ENCODE data around the gene IGSF9B.
"Not testable (repeated sequence)": the region's sequence is repeated elsewhere in the genome, so short reads cannot be mapped to it uniquely, and the experiment has no call there.

IGSF9B gene, protein sequence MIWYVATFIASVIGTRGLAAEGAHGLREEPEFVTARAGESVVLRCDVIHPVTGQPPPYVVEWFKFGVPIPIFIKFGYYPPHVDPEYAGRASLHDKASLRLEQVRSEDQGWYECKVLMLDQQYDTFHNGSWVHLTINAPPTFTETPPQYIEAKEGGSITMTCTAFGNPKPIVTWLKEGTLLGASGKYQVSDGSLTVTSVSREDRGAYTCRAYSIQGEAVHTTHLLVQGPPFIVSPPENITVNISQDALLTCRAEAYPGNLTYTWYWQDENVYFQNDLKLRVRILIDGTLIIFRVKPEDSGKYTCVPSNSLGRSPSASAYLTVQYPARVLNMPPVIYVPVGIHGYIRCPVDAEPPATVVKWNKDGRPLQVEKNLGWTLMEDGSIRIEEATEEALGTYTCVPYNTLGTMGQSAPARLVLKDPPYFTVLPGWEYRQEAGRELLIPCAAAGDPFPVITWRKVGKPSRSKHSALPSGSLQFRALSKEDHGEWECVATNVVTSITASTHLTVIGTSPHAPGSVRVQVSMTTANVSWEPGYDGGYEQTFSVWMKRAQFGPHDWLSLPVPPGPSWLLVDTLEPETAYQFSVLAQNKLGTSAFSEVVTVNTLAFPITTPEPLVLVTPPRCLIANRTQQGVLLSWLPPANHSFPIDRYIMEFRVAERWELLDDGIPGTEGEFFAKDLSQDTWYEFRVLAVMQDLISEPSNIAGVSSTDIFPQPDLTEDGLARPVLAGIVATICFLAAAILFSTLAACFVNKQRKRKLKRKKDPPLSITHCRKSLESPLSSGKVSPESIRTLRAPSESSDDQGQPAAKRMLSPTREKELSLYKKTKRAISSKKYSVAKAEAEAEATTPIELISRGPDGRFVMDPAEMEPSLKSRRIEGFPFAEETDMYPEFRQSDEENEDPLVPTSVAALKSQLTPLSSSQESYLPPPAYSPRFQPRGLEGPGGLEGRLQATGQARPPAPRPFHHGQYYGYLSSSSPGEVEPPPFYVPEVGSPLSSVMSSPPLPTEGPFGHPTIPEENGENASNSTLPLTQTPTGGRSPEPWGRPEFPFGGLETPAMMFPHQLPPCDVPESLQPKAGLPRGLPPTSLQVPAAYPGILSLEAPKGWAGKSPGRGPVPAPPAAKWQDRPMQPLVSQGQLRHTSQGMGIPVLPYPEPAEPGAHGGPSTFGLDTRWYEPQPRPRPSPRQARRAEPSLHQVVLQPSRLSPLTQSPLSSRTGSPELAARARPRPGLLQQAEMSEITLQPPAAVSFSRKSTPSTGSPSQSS (N-terminal part only)

DNA sequence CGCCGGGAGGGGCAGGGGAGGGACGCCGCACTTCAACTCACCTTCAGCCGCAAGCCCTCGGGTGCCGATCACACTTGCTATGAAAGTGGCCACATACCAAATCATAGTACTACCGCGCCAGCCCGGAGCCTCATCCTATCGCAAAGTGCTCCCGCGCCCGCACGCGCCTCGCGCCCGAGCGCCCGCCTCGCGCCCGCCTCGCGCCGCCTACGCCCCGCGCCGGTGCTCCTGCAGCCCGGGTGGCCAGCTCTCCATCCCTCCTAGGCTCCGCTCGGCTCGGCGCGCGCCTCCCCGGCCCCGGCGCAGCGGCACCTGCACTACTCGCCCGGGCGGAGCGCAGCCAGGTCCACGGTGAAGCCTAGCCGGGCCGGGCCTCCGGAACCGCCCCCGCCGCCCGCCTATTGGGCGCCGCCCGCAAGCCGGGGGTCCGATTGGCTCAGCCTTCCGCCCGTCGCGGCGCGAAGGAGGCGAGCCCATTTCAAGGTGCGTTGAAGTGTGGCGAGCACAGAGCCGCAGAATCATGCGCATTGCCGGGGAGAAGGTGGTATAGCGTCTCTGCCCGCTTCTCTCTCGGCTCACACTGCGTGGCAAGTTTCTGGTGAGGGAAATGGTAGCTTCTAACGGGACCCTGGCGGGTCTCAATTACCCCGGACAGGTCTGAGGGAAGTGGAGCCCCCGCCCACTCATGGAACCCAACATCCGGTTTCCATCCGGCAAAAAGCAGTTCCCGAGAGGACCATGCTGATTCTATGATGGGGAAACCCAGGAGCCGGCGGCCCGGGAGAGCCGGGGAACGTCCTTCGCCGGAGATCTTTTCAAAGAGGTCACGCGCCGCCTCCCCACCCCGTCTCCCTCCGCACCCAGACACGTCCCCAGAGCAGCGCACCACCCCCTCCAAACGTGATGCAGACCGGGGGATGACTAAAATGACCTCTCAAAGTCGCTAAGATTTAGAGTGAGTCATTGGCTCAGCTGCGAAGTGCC is at the start of gene IGSF9B:
TSS of gene IGSF9B (minus strand) at position 319 of the 984 bp plus-strand sequence. CDS start at position 105, 214 bp downstream.
- peak; percentile 84 for DNase-seq

- DNase-seq, result no peak
Observed at GRCh38 chr11:134004496-134005172, 47.9 kb upstream of the IGSF9B start.

DNA sequence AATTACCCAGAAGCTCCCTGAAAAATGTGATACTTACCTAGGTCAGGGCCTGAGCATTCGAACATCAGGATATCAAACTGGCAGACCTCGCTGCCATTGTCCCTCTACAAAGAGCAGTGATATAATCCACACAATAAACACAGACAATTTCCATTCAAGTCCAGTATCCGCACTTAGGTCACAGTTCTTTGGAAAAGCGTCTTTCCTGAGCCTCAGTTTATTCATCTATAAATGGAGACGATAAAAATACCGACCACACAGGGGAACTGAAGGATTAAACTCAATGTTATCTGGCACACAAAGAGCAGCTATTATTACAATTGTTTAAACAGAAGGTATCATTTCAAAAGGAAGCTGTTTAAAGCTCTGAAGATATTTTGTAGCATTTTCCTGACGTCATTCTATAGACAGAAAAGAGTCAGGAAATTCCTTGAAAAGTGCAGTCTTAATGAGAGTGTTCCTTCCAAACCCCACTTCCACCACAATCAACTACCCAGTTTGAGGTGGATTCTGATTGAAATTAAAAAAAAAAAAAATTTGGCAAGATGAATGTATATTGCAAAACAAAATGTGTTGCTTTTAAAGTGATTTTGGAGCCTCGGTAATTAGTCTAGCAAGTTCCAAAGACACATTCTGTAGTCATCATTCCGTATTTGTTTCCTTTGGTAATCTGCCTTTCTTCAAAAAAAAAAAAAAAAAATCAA is 47.2 kb upstream of the IGSF9B start:
- no peak for DNase-seq

- DNase-seq, result not testable (repeated sequence)
Observed at GRCh38 chr11:134002819-134003218, 46.1 kb upstream of the IGSF9B start.

- not testable (repeated sequence) for DNase-seq
Observed at GRCh38 chr11:134002338-134002737, 45.6 kb upstream of the IGSF9B start.

- no peak for DNase-seq
Observed at GRCh38 chr11:134001596-134001995, 44.8 kb upstream of the IGSF9B start.

- DNase-seq, result no peak
Observed at GRCh38 chr11:134001088-134001487, 44.3 kb upstream of the IGSF9B start.

- DNase-seq, result peak; percentile 33
Observed at GRCh38 chr11:133999355-133999754, 42.6 kb upstream of the IGSF9B start.

GRCh38 chr11:133997554-133997953 is 40.8 kb upstream of the IGSF9B start:
- DNase-seq, result no peak

DNA sequence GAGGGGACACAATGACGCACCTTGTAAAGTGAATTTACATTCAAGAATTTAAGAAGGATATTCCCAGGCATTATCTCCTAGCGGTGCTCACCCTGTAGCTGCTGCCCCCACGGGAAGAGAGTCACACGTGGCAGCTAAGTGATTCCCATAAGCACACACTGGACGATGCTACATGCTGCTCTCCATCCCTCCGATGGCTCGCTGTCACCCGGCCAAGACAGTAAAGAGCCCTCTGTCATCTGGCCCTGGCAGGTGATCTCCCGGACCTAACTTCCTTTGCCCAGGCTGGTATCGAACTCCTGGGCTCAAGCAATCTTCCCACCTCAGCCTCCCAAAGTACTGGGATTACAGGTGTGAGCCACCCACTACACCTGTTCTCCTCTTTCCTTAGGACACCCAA is 39.9 kb upstream of the IGSF9B start:
- DNase-seq, result no peak

- no peak for DNase-seq
Observed at GRCh38 chr11:133995066-133995465, 38.3 kb upstream of the IGSF9B start.

GRCh38 chr11:133993921-133994320 is 37.2 kb upstream of the IGSF9B start:
- no peak for DNase-seq

GRCh38 chr11:133993107-133993506 is 36.3 kb upstream of the IGSF9B start:
- no peak for DNase-seq

- no peak for DNase-seq
Observed at GRCh38 chr11:133992121-133992520, 35.4 kb upstream of the IGSF9B start.

GRCh38 chr11:133991101-133991500 is 34.3 kb upstream of the IGSF9B start:
- DNase-seq, result no peak

GRCh38 chr11:133990501-133990900 is 33.7 kb upstream of the IGSF9B start:
- no peak for DNase-seq

DNA sequence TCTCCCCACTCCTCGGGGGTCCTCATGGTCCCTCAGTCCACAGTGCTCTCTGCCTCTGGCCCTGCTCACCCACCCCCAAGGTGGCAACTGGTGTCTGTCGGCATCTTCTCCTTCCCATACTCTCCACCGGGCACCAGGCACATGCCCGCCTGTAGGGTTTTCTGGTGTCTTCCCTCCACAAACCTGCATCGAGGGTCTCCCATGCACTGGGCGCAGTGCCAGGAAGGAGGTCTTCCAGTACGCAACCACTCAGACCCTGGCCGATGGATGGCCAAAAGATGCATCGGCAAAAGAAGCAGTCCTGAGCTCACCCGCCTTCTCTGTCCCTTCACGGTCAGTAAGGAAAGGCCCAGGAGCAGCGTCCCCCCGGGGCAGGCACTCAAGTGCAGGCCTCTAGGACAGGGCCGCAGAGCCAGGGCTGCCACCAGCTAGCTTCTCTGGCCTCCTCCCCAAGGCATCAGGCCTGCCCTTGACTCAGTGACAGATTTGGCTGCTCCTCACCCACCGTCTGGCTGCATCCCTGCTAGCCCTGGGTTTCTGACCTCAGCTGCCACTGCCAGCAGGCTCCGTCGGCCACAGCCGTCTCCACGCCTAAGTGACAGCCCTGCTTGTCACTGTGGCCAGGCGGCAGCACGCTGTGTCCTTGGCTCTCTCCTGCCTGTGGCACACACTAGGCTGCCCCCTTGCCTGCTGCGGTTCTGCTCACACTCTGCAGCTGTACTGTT is 32.1 kb upstream of the IGSF9B start:
- DNase-seq, result no peak

- no peak for DNase-seq
Observed at GRCh38 chr11:133987171-133987570, 30.4 kb upstream of the IGSF9B start.
